HG02943 (cell line): ENCODE data around the gene CDHR2.

Source experiments
- ATAC-seq: cut with Tn5 transposase; IDR thresholded peaks from one replicate; pipeline ENCODE4 v1.9.1; 2021; ENCODE audit warnings: mild to moderate bottlenecking, low read depth, moderate library complexity; ENCODE audit not compliant: unreplicated experiment

The CDHR2 gene

GRCh38 chr5:176548967-176549444 lies at the start of gene CDHR2:
Gene CDHR2, plus strand, starts transcription at chr5:176549342. Its CDS starts 16,011 bp downstream, at chr5:176565353.
- ATAC-seq = no peak

- no peak for ATAC-seq
Observed at GRCh38 chr5:176500511-176500910, 48.6 kb upstream of the CDHR2 start.

- ATAC-seq = no peak
Observed at GRCh38 chr5:176501333-176501732, 47.8 kb upstream of the CDHR2 start.

- no peak for ATAC-seq
Observed at GRCh38 chr5:176503496-176503895, 45.6 kb upstream of the CDHR2 start.

GRCh38 chr5:176507911-176508310 lies 41.2 kb upstream of the CDHR2 start:
- no peak for ATAC-seq

GRCh38 chr5:176508603-176509002 lies 40.5 kb upstream of the CDHR2 start:
- no peak for ATAC-seq

- no peak for ATAC-seq
Observed at GRCh38 chr5:176513788-176514187, 35.4 kb upstream of the CDHR2 start.

GRCh38 chr5:176514244-176514950 lies 34.7 kb upstream of the CDHR2 start:
- ATAC-seq = no peak

- no peak for ATAC-seq
Observed at GRCh38 chr5:176515396-176515795, 33.7 kb upstream of the CDHR2 start.

GRCh38 chr5:176517053-176517661 lies 32.0 kb upstream of the CDHR2 start:
- ATAC-seq = no peak

GRCh38 chr5:176519810-176520720 lies 29.1 kb upstream of the CDHR2 start:
- no peak for ATAC-seq

- no peak for ATAC-seq
Observed at GRCh38 chr5:176521286-176521685, 27.9 kb upstream of the CDHR2 start.

GRCh38 chr5:176521699-176522263 lies 27.4 kb upstream of the CDHR2 start:
- no peak for ATAC-seq

- ATAC-seq = no peak
Observed at GRCh38 chr5:176524138-176524537, 25.0 kb upstream of the CDHR2 start.

GRCh38 chr5:176524987-176525386 lies 24.2 kb upstream of the CDHR2 start:
- ATAC-seq = no peak

- ATAC-seq = no peak
Observed at GRCh38 chr5:176525677-176526076, 23.5 kb upstream of the CDHR2 start.

- no peak for ATAC-seq
Observed at GRCh38 chr5:176526462-176526861, 22.7 kb upstream of the CDHR2 start.

GRCh38 chr5:176527246-176528222 lies 21.6 kb upstream of the CDHR2 start:
- no peak for ATAC-seq

GRCh38 chr5:176528301-176528700 lies 20.8 kb upstream of the CDHR2 start:
- no peak for ATAC-seq

GRCh38 chr5:176528761-176529115 lies 20.4 kb upstream of the CDHR2 start:
- no peak for ATAC-seq
